NCI-H226 (cell line): ENCODE results near the gene RPL27.
"Not testable (repeated sequence)": the region's sequence is repeated elsewhere in the genome, so short reads cannot be mapped to it uniquely, and the experiment has no call there.

Source experiments
- DNase-seq: peaks from one replicate; pipeline ENCODE4 v3.0.0-alpha.2; 2015

RPL27 gene

DNA sequence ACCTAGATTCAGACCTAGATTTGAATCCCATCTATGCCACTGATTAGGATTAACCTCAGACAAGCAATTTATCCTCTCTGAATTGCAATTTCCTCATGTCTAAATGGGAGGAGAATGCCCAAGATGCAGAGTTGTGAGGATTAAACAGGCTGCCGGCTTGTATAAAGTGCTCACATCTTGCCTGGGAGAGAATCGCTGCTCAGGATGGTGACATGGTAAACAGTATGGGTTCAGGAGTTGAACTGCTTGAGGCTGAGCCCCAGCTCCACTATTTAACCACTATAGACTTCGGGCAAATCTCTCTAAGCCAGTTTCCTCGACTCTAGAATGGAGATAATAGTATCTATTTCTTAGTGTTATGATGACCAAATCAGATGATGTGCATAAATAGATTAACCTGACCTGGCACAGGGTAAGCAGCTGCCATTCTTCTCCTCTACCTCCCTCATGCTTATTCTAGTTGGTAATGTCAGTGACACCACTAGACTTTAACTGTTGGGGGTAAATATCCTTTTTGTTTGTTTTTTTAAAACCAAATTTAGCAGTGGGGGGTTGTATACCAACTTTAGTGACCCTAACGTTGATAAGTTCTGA lies 732 bp upstream of the RPL27 start:
- no peak for DNase-seq

- DNase-seq, result no peak
Measured at GRCh38 chr17:42999003-42999525, 845 bp downstream of the RPL27 start.

DNA sequence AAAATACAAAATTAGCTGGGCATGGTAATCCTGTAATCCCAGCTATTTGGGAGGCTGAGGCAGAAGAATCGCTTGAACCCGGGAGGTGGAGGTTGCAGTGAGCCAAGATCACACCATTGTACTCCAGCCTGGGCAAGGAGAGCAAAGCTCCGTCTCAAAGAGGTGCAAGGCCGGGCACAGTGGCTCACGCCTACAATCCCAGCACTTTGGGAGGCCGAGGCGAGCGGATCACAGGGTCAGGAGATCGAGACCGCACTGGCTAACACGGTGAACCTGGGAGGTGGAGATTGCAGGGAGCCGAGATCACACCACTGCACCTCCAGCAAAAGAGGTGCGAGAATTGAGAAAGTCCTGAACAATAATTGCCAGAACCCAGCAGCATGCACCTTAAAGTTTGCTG lies 2.7 kb downstream of the RPL27 start:
- not testable (repeated sequence) for DNase-seq

GRCh38 chr17:43003542-43004172 lies 5.4 kb downstream of the RPL27 start:
- DNase-seq, result peak; percentile 66

DNA sequence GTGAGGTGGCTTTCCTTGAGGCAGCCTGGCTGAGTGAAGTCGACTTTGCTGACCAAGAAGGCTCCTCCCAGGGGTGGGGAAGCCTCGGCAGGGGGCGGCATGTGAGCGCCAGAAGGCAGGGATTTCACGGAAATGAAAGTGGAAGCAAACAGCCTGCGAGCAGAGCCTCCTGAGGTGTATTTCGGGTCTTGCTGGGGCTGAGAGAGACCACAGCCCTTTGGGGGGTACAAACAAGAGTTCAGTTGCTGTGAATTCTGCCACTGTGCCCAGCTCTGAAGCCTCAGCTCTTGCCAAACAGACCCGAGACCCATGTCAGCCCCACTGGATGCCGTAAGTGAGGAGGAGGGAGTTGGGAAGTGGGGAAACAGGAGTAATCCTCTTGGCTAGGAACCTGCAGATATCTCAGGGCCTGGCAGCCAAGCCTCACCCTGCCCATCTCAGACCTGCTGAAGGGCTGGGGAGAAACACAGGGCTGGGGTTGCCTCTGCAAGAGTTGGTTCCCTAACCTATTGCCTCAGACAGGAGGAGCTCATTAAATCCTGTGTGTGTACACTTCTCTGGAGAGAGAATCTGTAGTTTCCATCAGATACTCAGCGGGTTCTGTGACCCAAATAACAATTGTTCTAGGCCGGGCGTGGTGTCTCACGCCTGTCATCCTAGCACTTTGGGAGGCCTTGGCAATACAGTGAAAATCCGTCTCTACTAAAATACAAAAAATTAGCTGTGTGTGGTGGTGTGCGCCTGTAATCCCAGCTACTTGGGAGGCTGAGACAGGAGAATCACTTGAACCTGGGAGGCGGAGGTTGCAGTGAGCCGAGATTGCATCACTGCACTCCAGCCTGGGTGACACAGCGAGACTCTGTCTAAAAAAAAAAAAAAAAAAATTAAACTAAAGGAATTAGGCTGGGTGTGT lies 8.7 kb downstream of the RPL27 start, which contains the start of gene IFI35:
Gene IFI35 (plus strand): TSS at position 146 of the 913 bp plus-strand sequence. CDS start 164 bp downstream, at position 310.
- peak; percentile 80 for DNase-seq

DNA sequence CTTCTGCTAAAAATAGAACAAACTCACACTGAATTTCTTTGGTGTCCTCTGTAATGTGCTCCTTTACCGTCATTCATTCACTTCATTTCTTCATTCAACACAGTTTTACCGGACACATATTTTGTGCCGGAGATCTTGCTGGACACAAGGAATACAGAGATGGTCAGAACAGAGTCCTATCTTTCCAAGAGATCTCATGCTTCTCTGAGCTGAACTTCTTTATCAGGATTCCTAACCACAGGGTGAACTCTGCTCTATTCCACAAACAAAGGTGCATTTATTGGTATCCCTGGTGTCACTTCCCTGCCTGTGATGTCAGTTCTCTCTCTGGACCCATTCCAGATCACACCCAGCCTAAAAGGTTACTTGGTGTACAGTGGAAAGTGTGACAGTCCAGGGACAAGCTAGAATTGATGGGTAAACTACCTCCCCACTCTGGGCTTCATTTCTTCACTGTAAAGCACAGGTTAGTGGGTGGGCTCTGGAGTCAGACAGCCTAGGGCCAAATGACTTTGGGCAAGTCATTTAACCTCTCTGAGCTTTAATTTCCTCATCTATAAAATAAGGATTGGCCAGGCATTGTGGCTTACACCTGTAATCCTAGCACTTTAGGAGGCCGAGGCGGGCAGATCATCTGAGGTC lies 12.6 kb downstream of the RPL27 start:
- DNase-seq, result no peak

- no peak for DNase-seq
Measured at GRCh38 chr17:43011728-43012472, 13.7 kb downstream of the RPL27 start.

DNA sequence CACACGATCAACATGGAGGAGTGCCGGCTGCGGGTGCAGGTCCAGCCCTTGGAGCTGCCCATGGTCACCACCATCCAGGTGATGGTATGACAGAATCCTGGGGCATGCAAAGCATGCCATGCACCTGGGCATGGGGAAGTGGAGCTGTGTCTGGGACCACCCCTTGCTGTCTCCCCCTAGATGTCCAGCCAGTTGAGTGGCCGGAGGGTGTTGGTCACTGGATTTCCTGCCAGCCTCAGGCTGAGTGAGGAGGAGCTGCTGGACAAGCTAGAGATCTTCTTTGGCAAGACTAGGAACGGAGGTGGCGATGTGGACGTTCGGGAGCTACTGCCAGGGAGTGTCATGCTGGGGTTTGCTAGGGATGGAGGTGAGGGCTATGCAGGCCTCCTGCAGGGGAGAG lies 15.1 kb downstream of the RPL27 start:
- no peak for DNase-seq

DNA sequence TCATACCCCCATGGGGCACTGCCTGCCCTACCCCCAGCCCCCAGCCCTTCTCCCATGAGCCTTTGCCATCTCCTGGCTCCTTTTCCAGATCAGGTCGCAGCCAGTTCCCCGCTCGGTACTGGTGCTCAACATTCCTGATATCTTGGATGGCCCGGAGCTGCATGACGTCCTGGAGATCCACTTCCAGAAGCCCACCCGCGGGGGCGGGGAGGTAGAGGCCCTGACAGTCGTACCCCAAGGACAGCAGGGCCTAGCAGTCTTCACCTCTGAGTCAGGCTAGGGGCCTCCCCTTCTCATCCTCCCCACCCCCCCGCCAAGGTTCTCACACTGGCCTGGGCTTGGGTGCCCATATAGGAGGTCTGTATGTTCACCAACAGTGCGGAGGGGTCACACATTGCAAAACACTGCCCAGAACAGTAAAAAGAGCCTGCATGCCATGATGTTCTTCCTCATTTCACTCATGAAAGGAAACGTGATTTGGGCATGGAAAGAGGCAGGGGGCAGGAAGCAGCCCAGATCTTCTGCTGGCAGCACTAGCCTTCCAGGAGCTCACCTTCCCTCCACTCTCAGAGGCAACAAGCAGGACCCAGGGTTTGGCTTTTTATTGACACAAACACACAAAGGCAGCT lies 15.9 kb downstream of the RPL27 start:
- DNase-seq, result no peak

DNA sequence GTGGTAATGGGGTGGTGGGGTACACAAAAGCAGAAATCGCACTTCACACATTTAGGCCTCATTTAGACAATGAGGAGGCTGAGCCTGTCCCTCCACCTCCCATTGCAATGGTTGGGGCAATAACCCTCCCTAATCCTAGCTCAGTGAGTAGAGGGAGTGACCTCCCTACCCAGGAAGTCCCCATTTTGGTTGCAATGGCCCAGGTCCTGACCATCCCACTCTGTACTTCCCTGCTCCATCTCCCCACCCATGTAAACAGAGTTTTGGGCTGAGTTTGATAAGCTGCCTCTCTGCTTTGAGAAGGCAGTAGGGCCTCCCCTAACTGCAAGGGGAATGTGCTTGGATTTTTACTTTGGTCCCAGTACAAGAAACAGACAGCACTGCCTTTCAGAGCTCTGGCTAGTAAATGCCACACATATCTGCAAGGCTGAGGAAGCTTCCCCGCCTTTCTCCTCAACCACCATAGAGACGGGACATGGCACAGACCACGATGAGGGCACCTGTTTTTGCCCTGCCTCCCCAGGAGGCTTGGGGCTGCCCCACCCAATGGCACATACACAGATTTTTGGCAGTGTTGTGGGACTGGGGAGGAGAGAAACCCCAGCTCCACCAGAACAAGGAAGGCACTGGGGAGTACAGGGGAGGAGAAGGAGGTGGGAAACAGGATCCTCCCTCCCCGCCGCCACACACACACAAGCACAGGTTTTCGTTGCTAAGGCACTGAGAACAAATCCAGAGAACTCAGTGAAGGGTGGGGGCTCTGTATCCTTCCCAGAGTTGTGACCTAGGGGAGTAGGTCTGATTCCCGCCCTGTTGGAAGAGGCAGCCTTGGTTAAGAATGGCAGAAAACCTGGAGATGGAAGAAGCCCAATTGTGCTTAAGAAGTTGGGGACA lies 16.7 kb downstream of the RPL27 start:
- no peak for DNase-seq

DNA sequence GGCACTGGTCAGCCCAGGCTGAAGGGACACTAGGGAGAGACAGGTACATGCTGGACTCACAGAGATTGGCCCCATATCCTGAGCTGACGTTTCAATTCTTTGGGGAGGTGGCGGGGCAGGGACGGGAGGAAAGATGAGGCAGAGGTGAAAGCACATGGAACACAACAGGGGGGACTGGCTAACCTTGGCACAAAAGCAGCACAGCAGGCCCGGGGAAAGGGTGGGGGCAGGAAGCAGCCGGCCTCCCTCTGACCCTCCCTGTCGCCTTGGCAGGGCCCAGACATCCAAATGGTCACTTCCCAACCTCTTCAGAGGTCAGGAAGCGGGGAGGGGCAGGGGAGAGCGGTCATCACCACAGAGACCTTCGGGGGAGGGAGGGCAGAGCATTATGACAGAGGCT lies 17.4 kb downstream of the RPL27 start:
- DNase-seq, result no peak

- no peak for DNase-seq
Measured at GRCh38 chr17:43016216-43016615, 18.0 kb downstream of the RPL27 start.

- no peak for DNase-seq
Measured at GRCh38 chr17:43018008-43018853, 20.0 kb downstream of the RPL27 start.

GRCh38 chr17:43018932-43019331 lies 20.7 kb downstream of the RPL27 start:
- no peak for DNase-seq

GRCh38 chr17:43019418-43019817 lies 21.2 kb downstream of the RPL27 start:
- DNase-seq, result no peak

GRCh38 chr17:43020030-43020621 lies 21.9 kb downstream of the RPL27 start:
- peak; percentile 6 for DNase-seq

DNA sequence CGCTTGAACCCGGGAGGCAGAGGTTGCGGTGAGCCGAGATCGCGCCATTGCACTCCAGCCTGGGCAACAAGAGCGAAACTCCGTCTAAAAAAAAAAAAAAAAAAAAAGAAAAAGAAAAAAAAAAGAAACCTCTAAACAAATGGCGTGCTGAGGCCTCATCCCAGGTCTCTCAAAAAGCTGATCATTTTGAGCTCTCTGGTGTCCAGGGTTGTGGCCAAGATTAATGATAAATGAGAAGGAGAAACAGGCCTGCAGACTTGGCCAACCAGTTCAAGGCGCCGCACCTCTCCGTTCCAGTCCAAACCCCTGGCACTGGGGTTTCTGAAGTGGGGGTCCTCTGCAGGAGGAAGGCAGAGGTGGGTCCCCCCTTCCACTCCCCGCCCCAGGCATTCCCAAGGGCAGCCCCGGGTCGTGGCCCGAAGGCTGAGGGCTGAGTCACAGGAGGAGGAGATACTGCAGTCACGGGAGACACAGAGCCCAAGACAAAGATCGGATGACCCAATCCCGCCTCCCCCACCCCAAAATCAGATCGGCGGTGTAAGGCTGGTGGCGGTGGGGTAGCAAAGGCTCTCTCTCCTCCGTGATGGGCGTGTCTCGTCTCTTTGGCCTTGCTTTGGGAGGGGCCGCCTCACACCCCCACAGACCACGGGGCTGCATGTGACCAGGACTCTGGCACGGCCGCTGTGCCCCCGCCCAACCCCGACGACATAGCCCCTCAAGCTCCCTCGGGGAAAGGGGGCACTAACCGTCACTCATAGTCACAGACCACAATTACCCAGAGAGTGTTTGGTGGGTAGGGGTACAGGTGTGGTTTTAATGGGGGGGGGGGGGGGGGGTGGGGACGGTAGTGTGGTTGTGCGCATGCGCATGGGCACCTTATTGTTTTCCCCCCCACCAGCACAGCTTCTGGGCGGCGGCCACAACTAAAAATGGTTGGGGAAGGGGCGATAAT lies 22.8 kb downstream of the RPL27 start:
- DNase-seq, result peak; percentile 74
